ENCODE data around the gene KCNA5.
A peak's percentile ranks its signal among the peaks of the same experiment; 100 is the strongest.

DNA sequence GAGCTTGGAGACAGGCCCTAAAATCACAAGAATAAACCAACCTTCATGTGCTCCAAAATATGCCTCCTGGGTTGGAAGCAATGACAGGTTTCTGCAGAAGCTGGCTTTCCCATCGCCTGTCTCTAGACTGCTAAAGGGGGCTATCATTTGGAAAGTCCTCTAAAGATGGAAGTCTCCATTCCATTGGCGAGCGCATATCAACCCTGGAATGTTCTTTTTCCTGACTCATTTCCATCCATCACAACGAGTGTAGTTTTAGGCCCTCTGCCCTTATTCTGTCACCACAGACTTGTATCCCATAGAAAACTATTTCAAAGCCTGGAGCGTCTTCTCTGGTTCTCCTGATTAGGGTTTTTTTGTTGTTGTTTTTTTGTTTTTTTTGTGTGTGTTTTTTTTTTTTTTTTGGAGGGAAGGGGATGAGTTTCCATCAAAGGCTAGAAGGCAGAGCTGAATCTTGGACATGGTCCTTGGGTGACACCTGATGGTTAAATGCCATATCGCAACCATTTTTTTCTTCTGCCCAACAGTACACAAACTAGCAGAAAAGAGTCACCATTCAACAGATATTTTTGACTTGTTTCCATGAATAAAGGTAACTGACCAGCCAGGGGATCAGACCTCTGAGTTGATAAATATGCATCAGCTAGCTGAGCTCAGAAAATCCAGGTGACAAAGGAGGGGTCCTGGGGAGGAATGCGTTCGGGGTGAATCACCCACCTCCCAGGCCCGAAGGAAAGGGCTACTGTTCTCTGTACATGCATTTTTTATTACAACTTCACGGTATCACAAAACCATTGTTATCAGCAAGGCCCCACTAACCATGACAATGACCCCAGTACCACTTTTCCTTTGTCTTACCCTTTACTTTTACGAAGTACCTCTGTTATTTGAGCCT lies 40.5 kb downstream of the KCNA5 start:
- TF ChIP-seq, protein P1, sequence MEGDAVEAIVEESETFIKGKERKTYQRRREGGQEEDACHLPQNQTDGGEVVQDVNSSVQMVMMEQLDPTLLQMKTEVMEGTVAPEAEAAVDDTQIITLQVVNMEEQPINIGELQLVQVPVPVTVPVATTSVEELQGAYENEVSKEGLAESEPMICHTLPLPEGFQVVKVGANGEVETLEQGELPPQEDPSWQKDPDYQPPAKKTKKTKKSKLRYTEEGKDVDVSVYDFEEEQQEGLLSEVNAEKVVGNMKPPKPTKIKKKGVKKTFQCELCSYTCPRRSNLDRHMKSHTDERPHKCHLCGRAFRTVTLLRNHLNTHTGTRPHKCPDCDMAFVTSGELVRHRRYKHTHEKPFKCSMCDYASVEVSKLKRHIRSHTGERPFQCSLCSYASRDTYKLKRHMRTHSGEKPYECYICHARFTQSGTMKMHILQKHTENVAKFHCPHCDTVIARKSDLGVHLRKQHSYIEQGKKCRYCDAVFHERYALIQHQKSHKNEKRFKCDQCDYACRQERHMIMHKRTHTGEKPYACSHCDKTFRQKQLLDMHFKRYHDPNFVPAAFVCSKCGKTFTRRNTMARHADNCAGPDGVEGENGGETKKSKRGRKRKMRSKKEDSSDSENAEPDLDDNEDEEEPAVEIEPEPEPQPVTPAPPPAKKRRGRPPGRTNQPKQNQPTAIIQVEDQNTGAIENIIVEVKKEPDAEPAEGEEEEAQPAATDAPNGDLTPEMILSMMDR (conservative IDR thresholded peaks at IDR 0.05; ENCODE audit: low read depth, low read length) = peak; percentile 79
- TF ChIP-seq POLR2A (IDR thresholded peaks at IDR 0.05; ENCODE audit: low read depth, low read length) = no peak
- TF ChIP-seq RFX5 (IDR thresholded peaks at IDR 0.05; ENCODE audit: low read depth, low read length) = no peak
